GM18907 (cell line): ENCODE measurements around the gene FOXJ3.
"Not testable (repeated sequence)": the region's sequence is repeated elsewhere in the genome, so short reads cannot be mapped to it uniquely, and the experiment has no call there.

ENCODE experiments used
- ATAC-seq: cut with Tn5 transposase; IDR thresholded peaks from one replicate; pipeline ENCODE4 v1.9.1; 2021; ENCODE audit warnings: mild to moderate bottlenecking, moderate library complexity; ENCODE audit not compliant: unreplicated experiment

FOXJ3 gene

GRCh38 chr1:42259059-42259738, 75.8 kb downstream of the FOXJ3 start:
- no peak for ATAC-seq

GRCh38 chr1:42258218-42258617, 76.8 kb downstream of the FOXJ3 start:
- no peak for ATAC-seq

GRCh38 chr1:42251042-42251441, 84.0 kb downstream of the FOXJ3 start:
- no peak for ATAC-seq

GRCh38 chr1:42250164-42250563, 84.9 kb downstream of the FOXJ3 start:
- ATAC-seq, result no peak

- no peak for ATAC-seq
Observed at GRCh38 chr1:42240966-42241755, 93.9 kb downstream of the FOXJ3 start.

- ATAC-seq, result no peak
Observed at GRCh38 chr1:42239555-42239954, 95.5 kb downstream of the FOXJ3 start.

- ATAC-seq, result no peak
Observed at GRCh38 chr1:42239041-42239440, 96.0 kb downstream of the FOXJ3 start.

- no peak for ATAC-seq
Observed at GRCh38 chr1:42231253-42231652, 103.8 kb downstream of the FOXJ3 start.

GRCh38 chr1:42228938-42229337, 106.1 kb downstream of the FOXJ3 start:
- ATAC-seq, result no peak

GRCh38 chr1:42223036-42223435, 112.0 kb downstream of the FOXJ3 start:
- no peak for ATAC-seq

GRCh38 chr1:42221952-42222606, 113.0 kb downstream of the FOXJ3 start:
- no peak for ATAC-seq

- ATAC-seq, result no peak
Observed at GRCh38 chr1:42221456-42221855, 113.6 kb downstream of the FOXJ3 start.

- ATAC-seq, result no peak
Observed at GRCh38 chr1:42219627-42220026, 115.4 kb downstream of the FOXJ3 start.

- no peak for ATAC-seq
Observed at GRCh38 chr1:42214447-42214871, 120.6 kb downstream of the FOXJ3 start.

GRCh38 chr1:42211224-42211623, 123.8 kb downstream of the FOXJ3 start:
- ATAC-seq, result no peak

- ATAC-seq, result no peak
Observed at GRCh38 chr1:42210421-42211133, 124.5 kb downstream of the FOXJ3 start.

GRCh38 chr1:42209526-42210251, 125.3 kb downstream of the FOXJ3 start:
- no peak for ATAC-seq

GRCh38 chr1:42206930-42207329, 128.1 kb downstream of the FOXJ3 start:
- ATAC-seq, result not testable (repeated sequence)

- ATAC-seq, result no peak
Observed at GRCh38 chr1:42206164-42206563, 128.9 kb downstream of the FOXJ3 start.

- no peak for ATAC-seq
Observed at GRCh38 chr1:42201986-42202385, 133.0 kb downstream of the FOXJ3 start.

- no peak for ATAC-seq
Observed at GRCh38 chr1:42198251-42198650, 136.8 kb downstream of the FOXJ3 start.
